Right lobe of liver (tissue), 6 donors: Measurements from ENCODE around the gene CES4A. TPM values are rescaled to one million over a fixed set of nuclear protein-coding genes. Genes with fewer than 3 reads are reported as not detected.

Source experiments
- ATAC-seq, 4 donors: fragments of 200-7000 bp; cut with Tn5 transposase; one replicate each; pipeline ENCODE4 v1.9.1; 2020; ENCODE audit warnings: mild to moderate bottlenecking in 4 of 4, moderate library complexity in 4 of 4
- DNase-seq, 3 donors: peaks; one replicate each; pipeline ENCODE4 v3.0.0-alpha.2; 2020
- H3K27ac ChIP-seq, 3 donors: fragments of 200-600 bp; one replicate each; pipeline ENCODE4 v1.8.0; 2022
- H3K27me3 ChIP-seq, 2 donors: fragments of 200-600 bp; one replicate each; pipeline ENCODE4 v1.8.0; 2022
- H3K36me3 ChIP-seq, 4 donors: fragments of 200-600 bp; sonication (generic) in 1 of 4; one replicate each; pipeline versions ENCODE4 v1.5.1 to v1.8.0; 2017 to 2022; ENCODE audit warnings: control low read depth in 1 of 4
- H3K4me1 ChIP-seq, 4 donors: fragments of 200-600 bp; sonication (generic) in 1 of 4; one replicate each; pipeline versions ENCODE4 v1.5.1 to v1.8.0; 2017 to 2022; ENCODE audit warnings: control low read depth in 1 of 4
- H3K4me3 ChIP-seq, 3 donors: fragments of 200-600 bp; one replicate each; pipeline ENCODE4 v1.8.0; 2022
- H3K9me3 ChIP-seq, 4 donors: fragments of 200-600 bp; sonication (generic) in 1 of 4; one replicate each; pipeline versions ENCODE4 v1.5.1 to v1.8.0; 2017 to 2022; ENCODE audit warnings: control low read depth in 1 of 4
- POLR2A ChIP-seq: fragments of 450-650 bp; IDR thresholded peaks from one replicate; pipeline ENCODE4 v1.6.1; 2017; ENCODE audit warnings: antibody characterized with exemption, mild to moderate bottlenecking
- WGBS: methylation state at CpG from one replicate; pipeline ENCODE4 v1.1.6; 2018; ENCODE audit warnings: low coverage, low lambda C conversion rate; ENCODE audit not compliant: insufficient coverage; ENCODE audit errors: missing lambda C conversion rate; 5-methylcytosine and 5-hydroxymethylcytosine counted together
- intact Hi-C, 2 donors: fragments of 100-400 bp; cut with DNase I; formaldehyde crosslinking; loops; one replicate each; pipeline versions ENCODE4 v1.11.2 to v1.14.1; 2022
- total RNA-seq, 6 experiments: library from RNA; depleted of rRNA in 2 of 6; stranded (reverse); fragments of >200 nt in 2 of 6; fragmentation: NEBNext Ultra II Directional in 3 of 6; extraction: Animal tissue kit (Norgen Biotek cat#: 25700) in 3 of 6; gene quantifications; one replicate each; pipeline versions ENCODE4 v1.1.0 to v1.2.4, GENCODE V29; 2016 to 2023
- TF ChIP-seq, protein P1 (sequence below), 4 donors: fragments of 200-600 bp in 3 of 4; fragments of 450-650 bp in 1 of 4; IDR thresholded peaks; one replicate each; pipeline versions ENCODE4 v1.5.1 to v1.8.0; 2016 to 2022; ENCODE audit warnings: antibody characterized with exemption in 4 of 4, mild to moderate bottlenecking in 2 of 4
- donor health status: DM: no; HTN: yes; CAD: no.
- donor health status: DM: no; HTN: no; CAD: no.
- donor health status: DM: no; HTN: no; CAD: no.
- donor health status: DM: no; HTN: yes; CAD: no.
- donor health status: DM: no; HTN: yes; CAD: no.

Gene CES4A
- total RNA-seq, 6 experiments from 2014 or later: 5.2 to 54.7 (median 15.3) TPM

GRCh38 chr16:67006930-67007658 lies 18.7 kb downstream of the CES4A start:
- DNase-seq (no peak), ATAC-seq (no peak)
- TF ChIP-seq, protein P1, sequence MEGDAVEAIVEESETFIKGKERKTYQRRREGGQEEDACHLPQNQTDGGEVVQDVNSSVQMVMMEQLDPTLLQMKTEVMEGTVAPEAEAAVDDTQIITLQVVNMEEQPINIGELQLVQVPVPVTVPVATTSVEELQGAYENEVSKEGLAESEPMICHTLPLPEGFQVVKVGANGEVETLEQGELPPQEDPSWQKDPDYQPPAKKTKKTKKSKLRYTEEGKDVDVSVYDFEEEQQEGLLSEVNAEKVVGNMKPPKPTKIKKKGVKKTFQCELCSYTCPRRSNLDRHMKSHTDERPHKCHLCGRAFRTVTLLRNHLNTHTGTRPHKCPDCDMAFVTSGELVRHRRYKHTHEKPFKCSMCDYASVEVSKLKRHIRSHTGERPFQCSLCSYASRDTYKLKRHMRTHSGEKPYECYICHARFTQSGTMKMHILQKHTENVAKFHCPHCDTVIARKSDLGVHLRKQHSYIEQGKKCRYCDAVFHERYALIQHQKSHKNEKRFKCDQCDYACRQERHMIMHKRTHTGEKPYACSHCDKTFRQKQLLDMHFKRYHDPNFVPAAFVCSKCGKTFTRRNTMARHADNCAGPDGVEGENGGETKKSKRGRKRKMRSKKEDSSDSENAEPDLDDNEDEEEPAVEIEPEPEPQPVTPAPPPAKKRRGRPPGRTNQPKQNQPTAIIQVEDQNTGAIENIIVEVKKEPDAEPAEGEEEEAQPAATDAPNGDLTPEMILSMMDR (IDR thresholded peaks at IDR 0.05): no peak
- no peak for TF ChIP-seq POLR2A
- H3K27ac ChIP-seq: no peak overlapping the region
- no peaks in the 10 kb centered on the region for H3K9me3 ChIP-seq
- no peak overlapping the region for H3K4me3 ChIP-seq
- peaks cover 0 to 8% (median 0%) of the 10 kb centered on the region in 4 donors for H3K36me3 ChIP-seq
- H3K4me1 ChIP-seq: no peaks in the 10 kb centered on the region
- intact Hi-C loops: no loop called here
- no peaks in the 10 kb centered on the region for H3K27me3 ChIP-seq
- WGBS: 84% methylated on average over 8 of the region's 12 CpGs

DNA sequence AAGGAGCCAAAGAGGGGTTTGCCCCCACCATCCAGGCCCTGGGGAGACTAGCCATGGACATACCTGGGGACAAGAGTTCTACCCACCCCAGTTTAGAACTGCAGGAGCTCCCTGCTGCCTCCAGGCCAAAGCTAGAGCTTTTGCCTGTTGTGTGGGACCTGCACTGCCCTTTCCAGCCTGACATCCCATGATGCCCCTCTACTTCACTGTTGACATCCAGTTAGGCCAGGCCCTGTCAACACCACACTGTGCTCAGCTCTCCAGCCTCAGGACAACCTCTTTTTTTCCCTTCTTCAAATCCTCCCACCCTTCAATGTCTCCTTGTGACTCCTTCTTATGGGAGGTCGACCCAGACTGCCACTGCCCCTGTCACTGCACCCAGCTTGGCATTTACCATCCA lies 20.8 kb downstream of the CES4A start:
- intact Hi-C loops: no loop called here
- H3K4me1 ChIP-seq: peaks cover 0 to 8% (median 3%) of the 10 kb centered on the region in 4 donors

DNA sequence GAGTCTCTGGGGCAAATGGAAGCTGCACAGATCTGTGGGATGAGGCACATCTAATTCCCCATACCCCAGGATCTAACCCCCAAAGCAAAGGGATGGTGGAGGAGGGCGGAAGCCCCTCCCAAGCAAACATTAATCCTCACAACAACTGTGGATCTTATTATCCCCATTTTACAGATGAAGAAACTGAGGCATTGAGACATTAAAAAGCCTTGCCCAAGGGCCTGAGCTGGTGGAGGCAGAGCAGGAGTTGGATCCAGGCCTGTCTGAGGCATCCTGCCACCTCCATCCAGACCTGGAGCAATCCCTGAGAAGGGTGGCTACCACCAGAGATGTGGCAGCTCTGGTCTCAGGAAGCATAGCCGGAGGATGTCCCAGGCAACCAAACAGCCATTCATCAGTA lies 22.9 kb downstream of the CES4A start:
- no peaks in the 10 kb centered on the region for H3K36me3 ChIP-seq
- no peak overlapping the region for H3K4me3 ChIP-seq
- H3K4me1 ChIP-seq: peaks cover 0 to 11% (median 3%) of the 10 kb centered on the region in 4 donors
- no peaks in the 10 kb centered on the region for H3K27me3 ChIP-seq
- H3K9me3 ChIP-seq: no peaks in the 10 kb centered on the region
- H3K27ac ChIP-seq: no peak overlapping the region
- DNase-seq (no peak), ATAC-seq (no peak)
- intact Hi-C loops: loop anchor here (10.0 kb wide), 1 partner anchor 144 kb away; the partner anchor contains the start of genes B3GNT9 (in 2 of the 2), FBXL8 (in 2 of the 2) and TRADD (in 2 of the 2)
- WGBS: 100% methylated on average over 1 of the region's 2 CpGs
- no peak for TF ChIP-seq POLR2A
- TF ChIP-seq, protein P1 (IDR thresholded peaks at IDR 0.05): no peak

More for the DNA sequence above, 20.8 kb downstream of the CES4A start:
- Histone ChIP-seq H3K4me3 (no peak overlapping the region), H3K27me3 (no peaks in the 10 kb centered on the region), H3K36me3 (no peaks in the 10 kb centered on the region), H3K9me3 (no peaks in the 10 kb centered on the region), H3K27ac (no peak overlapping the region)
- DNase-seq (no peak), ATAC-seq (peak in 1 of 4 donors; percentile 5)
- no CpG with 5 or more reads among the region's 1 CpG for WGBS
- no peak for TF ChIP-seq POLR2A
- TF ChIP-seq, protein P1 (IDR thresholded peaks at IDR 0.05): no peak

DNA sequence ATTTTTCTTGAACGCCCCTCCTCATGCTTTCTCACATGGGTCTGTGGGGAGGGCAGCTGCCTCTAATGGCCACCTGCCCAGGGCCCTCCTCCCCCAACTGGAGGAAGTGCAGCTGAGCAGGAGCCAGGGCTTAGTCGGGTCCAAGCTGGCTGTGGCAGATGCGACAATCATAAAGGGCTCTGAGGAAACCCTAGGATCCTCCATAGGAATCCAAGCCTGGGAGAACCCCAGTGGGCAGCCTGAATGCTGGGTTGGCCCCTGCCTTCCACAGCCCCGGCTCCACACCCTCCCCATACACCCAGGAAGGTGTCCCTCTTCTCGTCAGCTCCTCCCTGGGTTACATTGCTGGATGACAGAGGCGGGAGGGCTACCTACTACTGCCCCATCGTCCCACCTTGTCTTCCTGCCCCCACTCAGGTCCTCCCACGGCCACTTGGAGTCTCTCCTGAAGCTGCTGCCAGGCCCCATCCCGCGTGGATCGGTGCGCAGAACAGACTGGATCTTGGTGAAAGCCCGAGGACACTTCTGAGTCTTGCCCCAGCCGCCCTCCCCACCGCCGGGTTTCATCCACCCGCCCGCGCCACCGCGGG lies 24.9 kb downstream of the CES4A start:
- Histone ChIP-seq H3K4me3 (peak overlapping the region; percentile 32 to 53 (median 53)), H3K9me3 (no peaks in the 10 kb centered on the region), H3K27me3 (no peaks in the 10 kb centered on the region), H3K27ac (no peak overlapping the region), H3K4me1 (peaks cover 0 to 11% (median 3%) of the 10 kb centered on the region in 4 donors), H3K36me3 (no peaks in the 10 kb centered on the region)
- intact Hi-C loops: loop anchor here (10.0 kb wide), 1 partner anchor 141 kb away; the partner anchor contains the start of genes B3GNT9 (in 2 of the 2), FBXL8 (in 2 of the 2) and TRADD (in 2 of the 2)
- TF ChIP-seq, protein P1 (IDR thresholded peaks at IDR 0.05): no peak
- TF ChIP-seq POLR2A: no peak
- DNase-seq: no peak
- ATAC-seq: no peak
- 0% methylated on average over 6 of the region's 21 CpGs for WGBS
